AG09319 (cell line): ENCODE data around the gene ZIC1.

ENCODE experiments used
- DNase-seq: peaks from one replicate; pipeline ENCODE4 v3.0.0-alpha.2; 2010; ENCODE audit warnings: low read depth; ENCODE audit errors: extremely low read depth
- CTCF ChIP-seq: IDR thresholded peaks from 2 replicates; pipeline ENCODE4 v1.5.1; 2011; ENCODE audit warnings: low read depth, mild to moderate bottlenecking, inconsistent platforms, low read length, moderate library complexity

ZIC1 gene

DNA sequence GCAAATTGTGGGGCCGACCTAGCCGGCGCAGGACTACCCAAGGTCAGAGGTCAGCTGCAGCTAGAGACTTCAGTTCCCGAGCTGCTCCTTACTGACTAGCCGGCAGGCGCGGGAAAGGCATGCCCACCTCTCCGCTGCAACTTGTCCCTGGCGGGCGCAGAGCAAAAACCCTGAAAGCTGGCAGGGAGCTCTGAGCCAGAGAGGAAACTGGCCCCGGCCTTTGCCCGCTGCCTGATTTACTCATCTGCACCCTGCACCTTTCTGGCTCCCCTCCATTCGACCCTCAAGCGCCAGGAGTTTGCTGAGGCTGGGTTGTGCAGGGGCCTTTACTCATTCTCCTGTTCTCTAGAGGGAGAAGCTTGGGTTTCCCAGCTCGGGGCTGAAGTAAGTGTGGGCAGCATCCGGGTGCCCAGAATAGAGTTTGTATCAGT is 4.3 kb upstream of the ZIC1 start:
- DNase-seq: no peak
- TF ChIP-seq CTCF: no peak

GRCh38 chr3:147405231-147406027 is 3.7 kb upstream of the ZIC1 start:
- TF ChIP-seq CTCF: no peak
- DNase-seq: no peak

DNA sequence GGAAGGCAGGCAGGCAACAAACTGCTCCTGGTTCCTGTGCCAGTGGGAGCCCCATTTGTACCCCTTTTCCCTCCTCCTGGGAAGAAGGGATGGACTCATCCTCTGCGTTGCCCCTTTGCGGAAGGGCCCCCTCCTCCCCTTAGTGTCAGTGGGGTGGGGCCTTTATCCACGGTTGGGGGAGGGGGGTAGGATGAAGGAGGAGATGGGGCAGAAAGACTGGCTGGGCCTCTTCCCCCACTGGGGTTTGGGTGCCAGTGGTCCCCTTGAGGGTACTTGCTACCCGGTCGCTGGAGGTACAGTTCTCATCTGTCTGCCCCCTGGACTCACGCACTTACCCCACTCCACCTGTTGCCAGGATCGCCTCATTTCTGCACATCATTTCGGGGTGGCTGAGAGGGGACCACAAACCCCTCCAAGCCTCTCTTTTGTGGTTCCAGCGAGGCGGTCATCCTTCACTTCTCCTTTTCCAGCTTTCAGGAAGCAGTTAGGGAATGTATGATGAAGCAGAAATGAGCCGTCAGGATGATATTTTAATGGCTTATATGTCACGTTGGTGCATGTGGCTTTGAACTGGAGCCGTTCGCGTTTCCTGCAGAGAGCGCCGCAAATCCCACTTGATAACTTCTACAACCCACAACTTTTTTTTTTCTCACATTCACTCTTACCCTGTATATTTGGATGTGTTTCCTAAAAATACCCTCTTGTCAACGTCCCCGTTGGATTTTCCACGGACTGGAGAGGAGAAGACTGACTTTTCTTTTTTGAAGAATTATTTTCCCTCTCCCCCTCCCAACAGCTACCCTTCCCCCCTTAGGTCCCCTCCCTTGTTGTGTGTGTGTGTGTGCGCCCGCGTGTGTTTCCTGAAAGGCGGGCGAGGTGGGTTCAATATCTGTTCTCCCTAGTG is 2.9 kb upstream of the ZIC1 start, which contains the start of gene ZIC4:
ZIC4 (minus strand) TSS at position 516 of the 904 bp plus-strand sequence. CDS start 3,746 bp downstream, outside the sequence.
- no peak for DNase-seq
- TF ChIP-seq CTCF: no peak

DNA sequence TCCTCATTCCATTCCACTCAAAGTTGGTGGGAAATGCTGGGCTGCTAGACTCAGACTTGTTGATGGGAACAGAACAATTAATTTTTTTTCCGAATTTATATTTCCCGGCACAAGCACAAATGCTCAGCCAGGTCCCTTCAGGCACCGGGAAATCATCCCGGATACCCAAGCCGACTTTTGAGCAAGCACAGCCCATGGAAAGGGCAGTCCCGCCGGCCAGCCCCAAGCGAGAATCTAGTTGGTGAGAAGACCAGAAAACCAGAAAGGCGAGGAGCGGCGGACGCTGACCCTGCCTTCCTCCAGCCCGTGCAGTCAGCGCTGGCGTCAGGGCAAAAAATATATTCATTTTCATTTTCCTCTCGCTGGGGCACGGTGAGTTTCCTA is 2.1 kb upstream of the ZIC1 start:
- no peak for DNase-seq
- no peak for TF ChIP-seq CTCF

GRCh38 chr3:147407498-147408187 is 1.5 kb upstream of the ZIC1 start:
- TF ChIP-seq CTCF: no peak
- no peak for DNase-seq

DNA sequence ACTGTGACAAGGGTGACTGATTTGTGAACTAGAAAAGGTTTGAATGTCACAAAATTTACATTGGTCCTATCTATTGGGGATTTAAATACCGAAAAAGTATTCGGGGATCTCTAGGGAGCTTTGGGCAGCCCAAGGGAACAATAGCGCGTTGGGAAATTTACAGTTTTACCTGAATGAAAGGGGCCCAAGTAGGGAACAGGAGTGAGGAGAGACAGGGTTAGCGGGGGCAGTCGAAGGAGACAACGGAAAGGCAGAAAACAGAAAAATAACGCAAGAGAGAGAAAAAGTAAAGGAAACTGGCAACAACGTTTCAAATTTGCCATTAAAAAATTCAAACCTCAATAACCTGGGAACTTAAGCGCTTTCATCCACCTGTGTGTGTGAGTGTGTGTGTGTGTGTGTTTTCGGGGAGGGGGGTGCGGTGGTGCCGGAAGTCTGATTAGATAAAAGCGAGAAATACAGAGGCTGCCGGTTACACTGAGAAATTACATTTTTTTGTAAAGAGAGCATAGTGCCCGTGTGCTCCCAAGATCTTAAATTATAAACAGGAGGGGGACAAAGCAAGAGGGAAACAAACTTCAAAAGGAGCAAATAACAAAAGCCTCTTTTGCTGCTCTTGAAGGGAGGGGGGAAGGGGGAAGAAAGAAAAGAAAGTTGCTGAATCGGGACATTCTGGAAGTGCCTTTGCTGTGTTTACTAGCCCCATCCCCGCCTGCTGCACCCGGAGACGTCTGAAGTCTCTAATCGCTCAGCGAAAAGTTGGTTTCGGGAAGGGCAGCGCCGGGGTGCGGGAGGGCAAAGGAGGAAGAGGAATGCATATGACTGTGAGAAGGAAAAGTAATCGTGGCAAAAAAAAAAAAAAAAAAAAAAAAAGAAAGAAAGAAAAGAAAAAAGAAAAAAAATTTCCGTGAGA is 721 bp upstream of the ZIC1 start:
- no peak for DNase-seq
- TF ChIP-seq CTCF: no peak
